OCI-LY1 (cell line): ENCODE data around the gene EEF1AKMT4.

Experiments
- H2AFZ ChIP-seq: fragments of 200-600 bp; sonication (generic), shearing (Covaris generic); 2 replicates; pipeline ENCODE4 v1.6.0; 2014; ENCODE audit warnings: antibody characterized with exemption, mild to moderate bottlenecking, low read length
- H3F3A ChIP-seq: fragments of 200-600 bp; sonication (generic), shearing (Covaris generic); 2 replicates; pipeline ENCODE4 v1.6.0; 2014; ENCODE audit warnings: mild to moderate bottlenecking, antibody characterized with exemption, low read length, moderate library complexity; ENCODE audit not compliant: insufficient read depth
- H3K27ac ChIP-seq: fragments of 200-600 bp; sonication (generic); 2 replicates; pipeline ENCODE4 v1.5.1; 2014; ENCODE audit warnings: low read length, mixed run types, mild to moderate bottlenecking, low read depth; ENCODE audit not compliant: poor library complexity, severe bottlenecking
- H3K27me3 ChIP-seq: fragments of 200-600 bp; sonication (generic); 2 replicates; pipeline ENCODE4 v1.6.0; 2014; ENCODE audit warnings: antibody characterized with exemption, mild to moderate bottlenecking, low read length, moderate library complexity; ENCODE audit not compliant: insufficient read depth
- H3K36me3 ChIP-seq: fragments of 200-600 bp; sonication (generic); 2 replicates; pipeline ENCODE4 v1.6.1; 2014; ENCODE audit warnings: mild to moderate bottlenecking, antibody characterized with exemption, low read length, moderate library complexity, mixed read lengths; ENCODE audit not compliant: insufficient read depth
- H3K4me1 ChIP-seq: fragments of 200-600 bp; sonication (generic); 2 replicates; pipeline ENCODE4 v1.5.1; 2014; ENCODE audit warnings: mild to moderate bottlenecking, low read length, moderate library complexity; ENCODE audit not compliant: insufficient read depth, severe bottlenecking
- H3K4me2 ChIP-seq: fragments of 200-600 bp; sonication (generic), shearing (Covaris generic); 2 replicates; pipeline ENCODE4 v1.6.1; 2014; ENCODE audit warnings: low read length
- H3K4me3 ChIP-seq: fragments of 200-600 bp; sonication (generic); 2 replicates; pipeline ENCODE4 v1.5.1; 2014; ENCODE audit warnings: low read length, low read depth, mild to moderate bottlenecking, mixed read lengths; ENCODE audit not compliant: poor library complexity, severe bottlenecking
- H3K79me2 ChIP-seq: fragments of 200-600 bp; shearing (Covaris generic); 2 replicates; pipeline ENCODE4 v1.6.1; 2016; ENCODE audit warnings: mixed run types, low read length, mixed read lengths; ENCODE audit not compliant: insufficient read depth
- H3K9ac ChIP-seq: fragments of 200-600 bp; sonication (generic), shearing (Covaris generic); 2 replicates; pipeline ENCODE4 v1.6.1; 2014; ENCODE audit warnings: mild to moderate bottlenecking, low read length, mixed read lengths
- H3K9me2 ChIP-seq: fragments of 200-600 bp; sonication (generic), shearing (Covaris generic); 2 replicates; pipeline ENCODE4 v1.6.1; 2014; ENCODE audit warnings: low read depth, mild to moderate bottlenecking, low read length, mixed read lengths
- H3K9me3 ChIP-seq: fragments of 200-600 bp; shearing (Covaris generic); 2 replicates; pipeline ENCODE4 v1.6.1; 2014; ENCODE audit warnings: low read length, mixed read lengths
- H4K20me1 ChIP-seq: fragments of 200-600 bp; sonication (generic), shearing (Covaris generic); 2 replicates; pipeline ENCODE4 v1.6.0; 2016; ENCODE audit warnings: mild to moderate bottlenecking, low read length; ENCODE audit not compliant: insufficient read depth
- CTCF ChIP-seq: fragments of 200-600 bp; sonication (generic), shearing (Covaris generic); IDR thresholded peaks from 2 replicates; pipeline ENCODE4 v1.5.1; 2017; ENCODE audit warnings: mild to moderate bottlenecking, antibody characterized with exemption, low read length, moderate library complexity, mixed read lengths
- EZH2 ChIP-seq: fragments of 200-600 bp; sonication (generic), shearing (Covaris generic); IDR thresholded peaks from 2 replicates; pipeline ENCODE4 v1.8.0; 2017; ENCODE audit warnings: borderline replicate concordance, mixed run types, mild to moderate bottlenecking, antibody characterized with exemption, low read length, moderate library complexity, mixed read lengths

The EEF1AKMT4 gene

GRCh38 chr3:184305577-184305976 is 56.1 kb downstream of the EEF1AKMT4 start:
- Histone ChIP-seq H4K20me1 (no peaks in the 10 kb centered on the region), H3K4me3 (no peak overlapping the region), H3K4me1 (peaks cover 2% of the 10 kb centered on the region), H3K9me2 (no peaks in the 10 kb centered on the region), H3K4me2 (no peak overlapping the region), H3K27me3 (no peaks in the 10 kb centered on the region), H3K36me3 (peaks cover 93% of the 10 kb centered on the region), H3F3A (no peaks in the 10 kb centered on the region), H3K27ac (no peak overlapping the region), H3K9me3 (no peaks in the 10 kb centered on the region), H3K9ac (no peak overlapping the region), H2AFZ (no peak overlapping the region), H3K79me2 (peaks cover 2% of the 10 kb centered on the region; the same call in 1 of the 2 replicates)
- TF ChIP-seq EZH2 (no peak), CTCF (peak; percentile 65)

- H3F3A ChIP-seq: 0 out of 2 replicates have a peak, but pooled peaks cover 3% of the 10 kb centered on the region
These were observed 57.0 kb downstream of the EEF1AKMT4 start for GRCh38 chr3:184306341-184306972.

GRCh38 chr3:184307915-184308314 is 58.4 kb downstream of the EEF1AKMT4 start:
- H3K27ac ChIP-seq: no peak overlapping the region
- H3K4me2 ChIP-seq: no peak overlapping the region
- no peak overlapping the region for H3K4me3 ChIP-seq
- peaks cover 70% of the 10 kb centered on the region for H3K36me3 ChIP-seq
- no peak overlapping the region for H3K9ac ChIP-seq
- 0 out of 2 replicates have a peak, but pooled peaks cover 4% of the 10 kb centered on the region for H3F3A ChIP-seq
- H4K20me1 ChIP-seq: no peaks in the 10 kb centered on the region
- no peaks in the 10 kb centered on the region for H3K79me2 ChIP-seq
- no peaks in the 10 kb centered on the region for H3K4me1 ChIP-seq
- no peak for TF ChIP-seq CTCF
- TF ChIP-seq EZH2: no peak
- no peak overlapping the region for H2AFZ ChIP-seq
- no peaks in the 10 kb centered on the region for H3K9me3 ChIP-seq
- H3K9me2 ChIP-seq: no peaks in the 10 kb centered on the region
- no peaks in the 10 kb centered on the region for H3K27me3 ChIP-seq

More at GRCh38 chr3:184306341-184306972, 57.0 kb downstream of the EEF1AKMT4 start:
- Histone ChIP-seq H3K27me3 (no peaks in the 10 kb centered on the region), H3K9me3 (no peaks in the 10 kb centered on the region), H3K36me3 (peaks cover 84% of the 10 kb centered on the region), H3K27ac (no peak overlapping the region), H4K20me1 (no peaks in the 10 kb centered on the region), H2AFZ (no peak overlapping the region), H3K9ac (no peak overlapping the region), H3K4me3 (no peak overlapping the region), H3K79me2 (no peaks in the 10 kb centered on the region), H3K9me2 (no peaks in the 10 kb centered on the region), H3K4me2 (no peak overlapping the region), H3K4me1 (no peaks in the 10 kb centered on the region)
- TF ChIP-seq CTCF (no peak), EZH2 (no peak)
